H9 (cell line): ENCODE data around the gene ITSN1. TPM values are rescaled to one million over a fixed set of nuclear protein-coding genes. Genes with fewer than 3 reads are reported as not detected.

ENCODE experiments used
- DNase-seq: peaks from one replicate; pipeline ENCODE4 v3.0.0-alpha.2; 2017
- H2AFZ ChIP-seq: one replicate; pipeline ENCODE4 v1.6.1; 2013; ENCODE audit warnings: mild to moderate bottlenecking, low read length, control low read depth, moderate library complexity
- H2AK5ac ChIP-seq: 2 replicates; pipeline ENCODE4 v1.6.1; 2013; ENCODE audit warnings: low read length, control low read depth, mixed read lengths; ENCODE audit not compliant: insufficient read length
- H2BK120ac ChIP-seq: one replicate; pipeline ENCODE4 v1.6.1; 2013; ENCODE audit warnings: low read depth, mild to moderate bottlenecking, low read length, control low read depth, inconsistent platforms; ENCODE audit not compliant: poor library complexity, severe bottlenecking
- H2BK12ac ChIP-seq: 2 replicates; pipeline ENCODE4 v1.6.1; 2013; ENCODE audit warnings: low read length, control low read depth, mixed read lengths, low read depth; ENCODE audit not compliant: insufficient read length
- H2BK15ac ChIP-seq: 2 replicates; pipeline ENCODE4 v1.6.1; 2013; ENCODE audit warnings: low read depth, low read length, control low read depth
- H2BK20ac ChIP-seq: one replicate; pipeline ENCODE4 v1.6.1; 2013; ENCODE audit warnings: low read depth, mild to moderate bottlenecking, low read length, control low read depth, inconsistent platforms; ENCODE audit not compliant: poor library complexity, severe bottlenecking
- H2BK5ac ChIP-seq: 2 replicates; pipeline ENCODE4 v1.6.1; 2013; ENCODE audit warnings: low read length, control low read depth, mixed read lengths; ENCODE audit not compliant: insufficient read length
- H3K14ac ChIP-seq: 2 replicates; pipeline ENCODE4 v1.6.1; 2013; ENCODE audit warnings: low read length, control low read depth; ENCODE audit not compliant: insufficient read depth
- H3K18ac ChIP-seq: 2 replicates; pipeline ENCODE4 v1.6.1; 2013; ENCODE audit warnings: low read depth, mild to moderate bottlenecking, mixed read lengths, low read length, control low read depth; ENCODE audit not compliant: insufficient read length
- H3K23ac ChIP-seq: 2 replicates; pipeline ENCODE4 v1.6.1; 2013; ENCODE audit warnings: low read length, control low read depth, mixed read lengths, low read depth; ENCODE audit not compliant: insufficient read length
- H3K23me2 ChIP-seq: 2 replicates; pipeline ENCODE4 v1.6.1; 2013; ENCODE audit warnings: low read depth, mild to moderate bottlenecking, mixed read lengths, low read length, control low read depth; ENCODE audit not compliant: insufficient read length, poor library complexity, severe bottlenecking
- H3K27ac ChIP-seq: 2 replicates; pipeline ENCODE4 v1.5.1; 2013; ENCODE audit warnings: low read length, control low read depth, mixed read lengths, low read depth; ENCODE audit not compliant: insufficient read length
- H3K27me3 ChIP-seq: 2 replicates; pipeline ENCODE4 v1.6.1; 2013; ENCODE audit warnings: low read length, control low read depth, inconsistent platforms; ENCODE audit not compliant: insufficient read depth
- H3K4ac ChIP-seq: 2 replicates; pipeline ENCODE4 v1.6.1; 2013; ENCODE audit warnings: low read depth, mild to moderate bottlenecking, control low read depth, inconsistent platforms, low read length, moderate library complexity
- H3K4me1 ChIP-seq: 2 replicates; pipeline ENCODE4 v1.6.1; 2013; ENCODE audit warnings: low read length, control low read depth, inconsistent platforms; ENCODE audit not compliant: insufficient read depth
- H3K4me2 ChIP-seq: 2 replicates; pipeline ENCODE4 v1.6.1; 2013; ENCODE audit warnings: low read length, control low read depth, mixed read lengths; ENCODE audit not compliant: insufficient read length, insufficient read depth
- H3K56ac ChIP-seq: 2 replicates; pipeline ENCODE4 v1.6.1; 2013; ENCODE audit warnings: low read depth, mild to moderate bottlenecking, mixed read lengths, low read length, control low read depth; ENCODE audit not compliant: insufficient read length
- H3K79me1 ChIP-seq: 2 replicates; pipeline ENCODE4 v1.6.1; 2013; ENCODE audit warnings: low read depth, mild to moderate bottlenecking, moderate library complexity, low read length, control low read depth, inconsistent platforms; ENCODE audit not compliant: insufficient read depth, poor library complexity, severe bottlenecking
- H3K79me2 ChIP-seq: 2 replicates; pipeline ENCODE4 v1.6.1; 2013; ENCODE audit warnings: low read length, control low read depth, inconsistent platforms; ENCODE audit not compliant: insufficient read depth
- H3K9ac ChIP-seq: 2 replicates; pipeline ENCODE4 v1.6.1; 2013; ENCODE audit warnings: low read length, control low read depth, mixed read lengths; ENCODE audit not compliant: insufficient read length; ENCODE audit errors: extremely low read depth
- H3K9me3 ChIP-seq: one replicate; pipeline ENCODE4 v1.6.1; 2013; ENCODE audit warnings: low read depth, low read length, inconsistent platforms; ENCODE audit not compliant: control insufficient read depth
- H3T11ph ChIP-seq: one replicate; pipeline ENCODE4 v1.6.1; 2013; ENCODE audit warnings: mild to moderate bottlenecking, low read length, control low read depth, inconsistent platforms
- H4K20me1 ChIP-seq: one replicate; pipeline ENCODE4 v1.6.1; 2013; ENCODE audit not compliant: control insufficient read depth, insufficient read length, insufficient read depth
- H4K5ac ChIP-seq: 2 replicates; pipeline ENCODE4 v1.6.1; 2013; ENCODE audit warnings: low read depth, mild to moderate bottlenecking, mixed read lengths, low read length, control low read depth; ENCODE audit not compliant: insufficient read length
- H4K8ac ChIP-seq: replicated peaks from 2 replicates; pipeline ENCODE4 v1.6.1; 2013; ENCODE audit warnings: low read length, control low read depth, mixed read lengths, low read depth; ENCODE audit not compliant: insufficient read length
- H4K91ac ChIP-seq: 2 replicates; pipeline ENCODE4 v1.6.1; 2013; ENCODE audit warnings: low read depth, mild to moderate bottlenecking, moderate library complexity, mixed read lengths, low read length, control low read depth; ENCODE audit not compliant: insufficient read length
- H3K27ac Mint-ChIP-seq, 3 experiments: 2 replicates in 2 of 3; 3 replicates in 1 of 3; pipeline ENCODE4 v1.8.0; 2020 to 2021; ENCODE audit warnings: mixed read lengths in 3 of 3, mild to moderate bottlenecking in 1 of 3, moderate library complexity in 1 of 3
- H3K27me3 Mint-ChIP-seq: 2 replicates; pipeline ENCODE4 v1.8.0; 2021; ENCODE audit warnings: low read depth, mild to moderate bottlenecking, moderate library complexity, mixed read lengths
- H3K36me3 Mint-ChIP-seq, 3 experiments: 2 replicates in 2 of 3; 3 replicates in 1 of 3; pipeline ENCODE4 v1.8.0; 2020 to 2021; ENCODE audit warnings: low read depth in 3 of 3, mixed read lengths in 3 of 3; ENCODE audit not compliant: insufficient read depth in 1 of 3
- H3K4me1 Mint-ChIP-seq, 2 experiments: 2 replicates each; pipeline ENCODE4 v1.8.0; 2020; ENCODE audit warnings: mixed read lengths in 2 of 2
- H3K4me3 Mint-ChIP-seq, 2 experiments: 2 replicates in 1 of 2; 3 replicates in 1 of 2; pipeline ENCODE4 v1.8.0; 2020 to 2021; ENCODE audit warnings: mild to moderate bottlenecking in 2 of 2, mixed read lengths in 2 of 2, moderate library complexity in 1 of 2
- H3K9me3 Mint-ChIP-seq, 2 experiments: 2 replicates in 1 of 2; 3 replicates in 1 of 2; pipeline ENCODE4 v1.8.0; 2020; ENCODE audit warnings: mild to moderate bottlenecking in 2 of 2, mixed read lengths in 2 of 2, moderate library complexity in 1 of 2
- CTCF ChIP-seq: fragments of 200-600 bp; sonication (generic); conservative IDR thresholded peaks from 3 replicates; pipeline ENCODE4 v1.8.0; 2021; ENCODE audit warnings: antibody characterized with exemption, mild to moderate bottlenecking
- WGBS: extraction: QIAGEN DNeasy Blood & Tissue Kit; methylation state at CpG from one replicate; pipeline ENCODE4 v1.1.7; 2013; ENCODE audit warnings: missing lambda C conversion rate, low lambda C conversion rate, mixed read lengths; ENCODE audit not compliant: insufficient read length; ENCODE audit errors: extremely low coverage; 5-methylcytosine and 5-hydroxymethylcytosine counted together
- total RNA-seq: library from RNA; stranded (reverse); gene quantifications from 2 replicates; pipeline ENCODE4 v1.2.1, GENCODE V29; 2021

The ITSN1 gene
- total RNA-seq, 1 experiment from 2014 or later: 94.2 TPM

- Histone ChIP-seq H2BK20ac (no peak overlapping the region), H3T11ph (no peak overlapping the region), H3K4me1 (peaks cover 2% of the 10 kb centered on the region), H2BK5ac (no peak overlapping the region), H3K18ac (no peak overlapping the region), H2AFZ (peak overlapping the region; percentile 95), H4K5ac (peak overlapping the region; percentile 86), H3K9ac (no peak overlapping the region), H4K8ac (no peak overlapping the region), H3K23me2 (peaks cover 9% of the 10 kb centered on the region), H4K20me1 (no peaks in the 10 kb centered on the region), H3K79me2 (peaks cover 7% of the 10 kb centered on the region; the same call in 1 of the 2 replicates), H3K27me3 (no peaks in the 10 kb centered on the region), H3K9me3 (no peaks in the 10 kb centered on the region), H2AK5ac (no peak overlapping the region), H3K56ac (no peak overlapping the region), H4K91ac (no peak overlapping the region), H2BK15ac (no peak overlapping the region), H3K14ac (no peak overlapping the region), H2BK120ac (no peak overlapping the region), H3K27ac (no peak overlapping the region), H3K4me2 (peak overlapping the region; percentile 42), H2BK12ac (no peak overlapping the region), H3K79me1 (no peaks in the 10 kb centered on the region), H3K4ac (no peak overlapping the region), H3K23ac (no peak overlapping the region)
- no peaks in the 10 kb centered on the region; a peak in 1 of 5 replicates for H3K9me3 Mint-ChIP-seq
- H3K4me3 Mint-ChIP-seq: peak overlapping the region; percentile 98 to 99
- peaks cover 8 to 28% (median 22%) of the 10 kb centered on the region in 3 experiments; a peak in 5 of 7 replicates for H3K36me3 Mint-ChIP-seq
- peak overlapping the region; percentile 0 to 90 (median 64); a peak in 5 of 7 replicates for H3K27ac Mint-ChIP-seq
- DNase-seq: no peak
- WGBS: no CpG with 5 or more reads among the region's 5 CpGs
- H3K27me3 Mint-ChIP-seq: no peaks in the 10 kb centered on the region
- TF ChIP-seq CTCF: no peak
- H3K4me1 Mint-ChIP-seq: peaks cover 14 to 17% of the 10 kb centered on the region in 2 experiments
Measured at GRCh38 chr21:33916200-33916567, 273.9 kb downstream of the ITSN1 start.
